Testis (tissue), 2 donors: ENCODE data around the gene CABYR.

Experiments
- CTCF ChIP-seq, 3 experiments: fragments of 450-650 bp in 2 of 3; fragments of 200-600 bp in 1 of 3; sonication (generic) in 1 of 3; IDR thresholded peaks; one replicate each; pipeline ENCODE4 v1.5.1; 2016 to 2019; ENCODE audit warnings: antibody characterized with exemption in 3 of 3, mild to moderate bottlenecking in 2 of 3, moderate library complexity in 1 of 3
- POLR2A ChIP-seq: fragments of 450-650 bp; IDR thresholded peaks from one replicate; pipeline ENCODE4 v1.6.1; 2017; ENCODE audit warnings: antibody characterized with exemption, mild to moderate bottlenecking, moderate library complexity

GRCh38 chr18:24177499-24178133, 38.8 kb downstream of the CABYR start:
- no peak for TF ChIP-seq CTCF (IDR thresholded peaks at IDR 0.05)
- TF ChIP-seq POLR2A: no peak
